CD4-positive, alpha-beta memory T cell (primary cell): ENCODE data around the gene CHCHD5. TPM values are rescaled to one million over a fixed set of nuclear protein-coding genes. Genes with fewer than 3 reads are reported as not detected.
A peak's percentile ranks its signal among the peaks of the same experiment; 100 is the strongest.

Source experiments
- CTCF ChIA-PET: fragments of 350-600 bp; sonication (Branson Sonifier 250); formaldehyde crosslinking; loops from one replicate; lab custom pipeline; 2021; ENCODE audit warnings: inconsistent platforms; ENCODE audit not compliant: partially characterized antibody; lab: Charles Lee
- POLR2A ChIA-PET: fragments of 350-600 bp; sonication (Branson Sonifier 250); formaldehyde crosslinking; loops from one replicate; lab custom pipeline; 2021; ENCODE audit not compliant: partially characterized antibody; lab: Charles Lee
- DNase-seq, 5 donors: peaks; one replicate each; pipeline versions ENCODE4 v3.0.0 to v3.0.0-alpha.2; 2020 to 2022; ENCODE audit warnings: mixed read lengths in 1 of 5
- H3K27ac ChIP-seq: one replicate; pipeline ENCODE4 v1.7.0; 2013; ENCODE audit warnings: low read depth, low read length
- H3K27me3 ChIP-seq: 2 replicates; pipeline ENCODE4 v1.7.0; 2013; ENCODE audit warnings: mild to moderate bottlenecking, low read length, moderate library complexity; ENCODE audit not compliant: insufficient read depth
- H3K36me3 ChIP-seq: 2 replicates; pipeline ENCODE4 v1.7.0; 2013; ENCODE audit warnings: mild to moderate bottlenecking, low read length, moderate library complexity; ENCODE audit not compliant: insufficient read depth
- H3K4me1 ChIP-seq: 2 replicates; pipeline ENCODE4 v1.7.0; 2013; ENCODE audit warnings: mild to moderate bottlenecking, low read length, moderate library complexity; ENCODE audit not compliant: insufficient read depth
- H3K4me3 ChIP-seq, 2 donors: one replicate each; pipeline ENCODE4 v1.7.0; 2013; ENCODE audit warnings: low read length in 2 of 2, mild to moderate bottlenecking in 1 of 2
- H3K9me3 ChIP-seq, 2 donors: one replicate each; pipeline ENCODE4 v1.7.0; 2013; ENCODE audit warnings: low read length in 2 of 2, control low read depth in 1 of 2; ENCODE audit not compliant: control insufficient read depth in 1 of 2
- H3K27ac Mint-ChIP-seq, 7 donors: one replicate each; pipeline ENCODE4 v1.8.0; 2020 to 2021; ENCODE audit warnings: mixed read lengths in 7 of 7, mild to moderate bottlenecking in 6 of 7, inconsistent platforms in 3 of 7, moderate library complexity in 3 of 7
- H3K27me3 Mint-ChIP-seq, 2 donors: one replicate each; pipeline ENCODE4 v1.8.0; 2020 to 2021; ENCODE audit warnings: mixed read lengths in 2 of 2
- H3K36me3 Mint-ChIP-seq, 2 donors: one replicate each; pipeline ENCODE4 v1.8.0; 2020 to 2021; ENCODE audit warnings: mixed read lengths in 2 of 2, inconsistent platforms in 1 of 2, mild to moderate bottlenecking in 1 of 2
- H3K4me1 Mint-ChIP-seq, 4 donors: one replicate each; pipeline ENCODE4 v1.8.0; 2020 to 2021; ENCODE audit warnings: mixed read lengths in 4 of 4, mild to moderate bottlenecking in 1 of 4
- H3K4me3 Mint-ChIP-seq, 8 donors: one replicate each; pipeline ENCODE4 v1.8.0; 2020 to 2021; ENCODE audit warnings: mixed read lengths in 8 of 8, mild to moderate bottlenecking in 7 of 8, moderate library complexity in 6 of 8, inconsistent platforms in 3 of 8
- H3K9me3 Mint-ChIP-seq, 8 donors: one replicate each; pipeline ENCODE4 v1.8.0; 2020 to 2021; ENCODE audit warnings: mixed read lengths in 8 of 8, mild to moderate bottlenecking in 5 of 8, inconsistent platforms in 3 of 8, moderate library complexity in 1 of 8
- intact Hi-C: fragments of 100-400 bp; cut with micrococcal nuclease; formaldehyde crosslinking; loops from one replicate; pipeline ENCODE4 v1.15.1; 2023
- polyA plus RNA-seq, 2 donors: library from polyadenylated mRNA; unstranded; fragments of 300-500 nt; fragmentation: Illumina TruSeq; gene quantifications; one replicate each; pipeline ENCODE4 v1.2.3, GENCODE V29; 2021
- total RNA-seq, 2 experiments: library from RNA; stranded (reverse); gene quantifications; one replicate each; pipeline ENCODE4 v1.2.3, GENCODE V29; 2021

The CHCHD5 gene
- total and polyA plus RNA-seq, 4 experiments from 2014 or later = 23.3 to 71.1 (median 32.5) TPM

DNA sequence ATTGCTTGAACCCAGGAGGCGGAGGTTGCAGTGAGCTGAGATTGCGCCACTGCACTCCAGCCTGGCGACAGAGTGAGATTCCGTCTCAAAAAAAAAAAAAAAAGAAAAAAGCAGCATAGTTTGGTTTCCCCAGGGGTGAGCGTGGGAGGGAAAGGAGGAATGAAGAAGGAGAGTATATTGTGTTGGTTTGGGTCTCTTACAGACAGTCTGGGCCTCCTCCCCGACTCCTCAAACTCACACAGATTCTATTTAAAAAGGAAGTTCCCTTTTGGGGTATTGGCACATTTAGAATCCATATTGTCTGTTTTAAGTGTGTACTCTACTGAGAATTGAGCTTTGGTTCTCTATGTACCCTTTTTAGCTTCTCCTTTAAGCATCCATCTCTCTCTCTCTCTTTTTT is 34.0 kb downstream of the CHCHD5 start:
- ChIA-PET CTCF (interaction anchor here (0.6 to 1.0 kb wide), 2 partner anchors 8 to 60 kb away, joined by 4 read pairs; no protein-coding TSS in a partner anchor), POLR2A (interaction anchor here (0.6 to 1.1 kb wide), 2 partner anchors 30 to 71 kb away, joined by 3 read pairs; no protein-coding TSS in a partner anchor)
- Histone ChIP-seq H3K4me1 (no peaks in the 10 kb centered on the region), H3K4me3 (no peak overlapping the region), H3K9me3 (no peaks in the 10 kb centered on the region), H3K27ac (no peak overlapping the region), H3K36me3 (no peaks in the 10 kb centered on the region), H3K27me3 (no peaks in the 10 kb centered on the region)
- Mint-ChIP-seq H3K4me1 (peaks cover 0 to 3% (median 0%) of the 10 kb centered on the region in 4 donors), H3K9me3 (peaks cover 0 to 1% (median 0%) of the 10 kb centered on the region in 8 donors), H3K27ac (no peak overlapping the region), H3K36me3 (peaks cover 0 to 7% of the 10 kb centered on the region in 2 donors), H3K27me3 (peaks cover 0 to 2% of the 10 kb centered on the region in 2 donors), H3K4me3 (no peak overlapping the region)
- DNase-seq = no peak
- intact Hi-C loops = no loop called here

DNA sequence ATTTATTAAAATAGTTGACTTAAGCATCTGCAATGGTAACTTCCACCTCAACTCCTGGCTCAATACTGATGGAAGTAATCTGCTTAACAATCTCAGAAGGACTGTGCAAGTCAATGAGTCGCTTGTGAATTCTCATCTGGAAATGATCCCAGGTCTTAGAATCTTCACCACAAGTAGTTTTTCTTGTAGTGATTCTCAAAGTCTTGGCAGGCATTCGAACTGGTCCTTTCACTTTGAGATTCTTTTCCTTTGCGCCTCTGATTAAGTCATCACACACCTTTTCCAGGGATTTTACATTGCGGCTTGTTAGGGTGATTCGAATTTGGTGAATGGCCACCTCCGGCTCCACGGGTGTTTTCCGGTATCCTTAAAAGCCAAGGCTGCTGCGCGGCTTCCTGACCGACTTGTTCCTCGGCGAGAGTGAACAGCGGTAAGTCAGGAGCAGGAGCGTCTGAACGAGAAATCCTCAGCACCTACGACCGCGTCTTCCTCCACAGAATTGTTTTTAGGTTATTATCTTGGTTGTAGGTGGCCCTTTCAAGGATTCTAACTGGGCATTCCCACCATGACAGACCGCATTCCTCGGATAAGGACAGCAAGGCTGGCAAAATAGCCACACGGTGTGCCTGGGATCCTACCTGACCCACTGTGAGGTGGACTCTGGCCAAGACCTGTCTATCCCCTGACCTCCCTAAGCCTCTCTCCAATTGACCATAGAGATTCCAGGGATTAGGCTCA is 37.5 kb downstream of the CHCHD5 start:
- ChIA-PET CTCF (interaction anchor here (5.8 to 11.2 kb wide), 4 partner anchors 13 to 105 kb away, joined by 36 to 319 read pairs (median 175); no protein-coding TSS in a partner anchor), POLR2A (no interaction called here)
- intact Hi-C loops = no loop called here
- no peaks in the 10 kb centered on the region for H3K9me3 ChIP-seq
- H3K4me1 ChIP-seq = peaks cover 33% of the 10 kb centered on the region
- no peak overlapping the region for H3K4me3 ChIP-seq
- H3K27me3 ChIP-seq = no peaks in the 10 kb centered on the region
- Mint-ChIP-seq H3K4me3 (no peak overlapping the region), H3K36me3 (no peaks in the 10 kb centered on the region), H3K4me1 (peaks cover 10 to 34% (median 23%) of the 10 kb centered on the region in 4 donors), H3K27ac (no peak overlapping the region), H3K27me3 (peaks cover 0 to 2% of the 10 kb centered on the region in 2 donors), H3K9me3 (no peaks in the 10 kb centered on the region)
- no peaks in the 10 kb centered on the region for H3K36me3 ChIP-seq
- H3K27ac ChIP-seq = no peak overlapping the region
- no peak for DNase-seq

DNA sequence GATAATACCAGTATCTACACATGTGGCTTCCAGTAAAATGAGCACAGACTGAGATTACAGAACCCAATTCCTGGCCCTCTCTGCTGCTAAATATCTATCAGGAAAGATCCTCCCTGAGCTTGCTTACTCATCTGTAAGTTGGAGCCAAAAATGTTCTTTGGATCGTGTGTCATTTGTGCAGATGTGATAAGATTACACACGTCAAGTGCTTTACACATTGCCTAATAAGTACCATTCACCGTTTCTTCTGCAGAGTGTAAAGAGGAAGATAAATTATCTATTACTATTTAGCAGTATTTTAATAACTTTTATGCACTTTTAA is 38.1 kb downstream of the CHCHD5 start:
- DNase-seq = no peak
- Histone ChIP-seq H3K27ac (no peak overlapping the region), H3K9me3 (no peaks in the 10 kb centered on the region), H3K27me3 (no peaks in the 10 kb centered on the region), H3K36me3 (no peaks in the 10 kb centered on the region), H3K4me3 (no peak overlapping the region), H3K4me1 (peaks cover 38% of the 10 kb centered on the region)
- Mint-ChIP-seq H3K27me3 (peaks cover 0 to 2% of the 10 kb centered on the region in 2 donors), H3K4me3 (no peak overlapping the region), H3K36me3 (no peaks in the 10 kb centered on the region), H3K27ac (no peak overlapping the region), H3K9me3 (no peaks in the 10 kb centered on the region), H3K4me1 (peaks cover 14 to 39% (median 27%) of the 10 kb centered on the region in 4 donors)
- ChIA-PET CTCF (interaction anchor here (0.7 to 11.2 kb wide), 6 partner anchors 13 to 731 kb away, joined by 3 to 319 read pairs (median 91); no protein-coding TSS in a partner anchor), POLR2A (interaction anchor here (15.6 kb wide), 1 partner anchor 22 kb away, joined by 521 read pairs; the partner anchor contains the start of gene SLC20A1)
- intact Hi-C loops = no loop called here

DNA sequence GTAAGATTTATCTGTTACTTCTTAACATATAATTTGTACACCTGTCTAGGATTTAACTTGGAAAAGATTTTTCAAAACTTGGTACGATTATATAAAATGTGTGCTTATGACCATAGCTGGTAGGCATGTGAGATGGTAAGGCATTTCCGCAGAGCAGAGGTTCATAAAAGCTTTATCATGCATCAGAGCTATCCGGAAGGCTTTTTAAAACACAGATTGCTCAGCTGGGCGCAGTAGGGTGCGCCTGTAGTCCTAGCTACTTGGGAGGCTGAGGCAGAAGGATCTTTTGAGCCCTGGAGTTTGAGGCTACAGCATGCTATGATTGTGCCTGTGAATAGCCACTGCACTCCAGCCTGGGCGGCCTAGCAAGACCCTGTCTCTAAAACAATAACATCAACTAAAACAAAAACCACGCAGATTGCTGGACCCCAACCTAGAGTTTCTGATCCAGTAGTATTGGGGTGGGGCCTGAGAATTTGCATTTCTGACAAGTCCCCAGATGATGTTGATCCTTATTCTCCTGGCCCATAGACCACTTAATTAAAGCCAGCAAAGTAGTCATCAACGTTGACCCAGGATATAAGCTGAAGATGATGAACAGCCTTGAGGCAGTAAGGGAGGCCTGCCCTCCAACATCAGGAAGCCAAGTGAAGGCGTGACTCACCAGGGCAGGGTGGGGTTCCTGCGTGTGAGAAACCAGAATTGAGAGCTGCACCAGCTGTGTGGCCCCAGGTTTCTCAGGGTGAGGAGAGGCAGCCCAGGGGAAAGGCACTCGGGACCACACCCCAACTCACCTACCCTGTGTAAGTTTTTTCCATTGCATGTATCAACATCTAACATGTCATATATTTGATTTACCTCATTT is 39.7 kb downstream of the CHCHD5 start:
- ChIA-PET POLR2A (interaction anchor here (0.7 to 15.6 kb wide), 13 partner anchors 12 to 144 kb away, joined by 3 to 521 read pairs (median 4); partner anchors contain the start of genes CHCHD5 and SLC20A1), CTCF (interaction anchor here (1.0 to 14.0 kb wide), 17 partner anchors 11 to 129 kb away, joined by 3 to 319 read pairs (median 5); partner anchors contain the start of gene SLC20A1)
- DNase-seq = peak; percentile 53 to 88 (median 59)
- Mint-ChIP-seq H3K9me3 (no peaks in the 10 kb centered on the region), H3K27me3 (no peaks in the 10 kb centered on the region), H3K27ac (peak overlapping the region; percentile 44 to 87 (median 82)), H3K36me3 (no peaks in the 10 kb centered on the region), H3K4me1 (peaks cover 19 to 56% (median 37%) of the 10 kb centered on the region in 4 donors), H3K4me3 (peak overlapping the region in 7 of 8 donors; percentile 5 to 76 (median 50))
- Histone ChIP-seq H3K27ac (no peak overlapping the region), H3K4me3 (peak overlapping the region in 1 of 2 donors; percentile 28), H3K27me3 (no peaks in the 10 kb centered on the region), H3K4me1 (peaks cover 50% of the 10 kb centered on the region), H3K9me3 (no peaks in the 10 kb centered on the region), H3K36me3 (no peaks in the 10 kb centered on the region)
- intact Hi-C loops = no loop called here

DNA sequence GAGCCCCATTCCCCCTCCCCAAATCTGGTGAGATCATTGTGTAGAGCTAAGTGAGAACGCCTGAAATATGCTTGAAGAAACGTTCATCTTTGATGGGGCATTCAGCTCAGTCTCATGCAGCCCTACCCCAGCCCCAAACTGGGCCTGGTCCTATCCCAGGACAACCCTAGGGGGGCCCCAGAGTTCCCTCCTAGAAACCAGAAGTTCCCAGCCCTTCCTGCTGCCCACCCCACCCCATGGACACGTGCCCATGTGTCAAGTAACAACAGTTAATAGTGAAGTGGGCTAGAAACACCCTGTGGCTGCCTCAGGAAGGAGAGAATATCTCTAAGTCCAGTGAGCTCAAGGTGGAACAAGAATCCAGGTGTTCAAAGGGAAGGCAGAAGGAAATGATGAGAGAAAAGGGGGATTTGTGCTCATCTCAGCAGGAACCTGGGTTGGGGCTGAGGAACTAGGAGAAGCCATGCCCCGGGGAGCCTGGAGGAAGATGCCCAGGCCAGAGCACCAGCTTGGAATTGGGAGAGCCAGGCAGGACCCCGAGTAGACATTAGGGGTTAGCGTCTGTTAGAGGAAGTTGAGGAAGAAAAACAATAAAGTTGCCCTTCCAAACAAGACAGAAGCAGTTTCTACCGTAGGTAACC is 41.2 kb downstream of the CHCHD5 start:
- peaks cover 29 to 70% (median 50%) of the 10 kb centered on the region in 4 donors for H3K4me1 Mint-ChIP-seq
- intact Hi-C loops = loop anchor here (1.0 kb wide), 4 partner anchors 20 to 101 kb away; partner anchors contain the start of gene SLC20A1
- no peak for DNase-seq
- no peaks in the 10 kb centered on the region for H3K9me3 Mint-ChIP-seq
- ChIA-PET CTCF (interaction anchor here (0.8 to 14.0 kb wide), 25 partner anchors 8 to 260 kb away, joined by 3 to 319 read pairs (median 5); partner anchors contain the start of genes CHCHD5 and SLC20A1), POLR2A (interaction anchor here (1.0 to 15.6 kb wide), 11 partner anchors 10 to 102 kb away, joined by 3 to 521 read pairs (median 4); partner anchors contain the start of genes CHCHD5 and SLC20A1)
- H3K27me3 Mint-ChIP-seq = no peaks in the 10 kb centered on the region
- no peak overlapping the region for H3K4me3 ChIP-seq
- H3K27ac Mint-ChIP-seq = peak overlapping the region in 5 of 7 donors; percentile 18 to 95 (median 43)
- H3K36me3 ChIP-seq = no peaks in the 10 kb centered on the region
- H3K4me3 Mint-ChIP-seq = peak overlapping the region in 2 of 8 donors; percentile 17 to 83
- H3K4me1 ChIP-seq = peaks cover 65% of the 10 kb centered on the region
- H3K27me3 ChIP-seq = no peaks in the 10 kb centered on the region
- H3K27ac ChIP-seq = no peak overlapping the region
- peaks cover 0 to under 1% of the 10 kb centered on the region in 2 donors for H3K36me3 Mint-ChIP-seq
- no peaks in the 10 kb centered on the region for H3K9me3 ChIP-seq

DNA sequence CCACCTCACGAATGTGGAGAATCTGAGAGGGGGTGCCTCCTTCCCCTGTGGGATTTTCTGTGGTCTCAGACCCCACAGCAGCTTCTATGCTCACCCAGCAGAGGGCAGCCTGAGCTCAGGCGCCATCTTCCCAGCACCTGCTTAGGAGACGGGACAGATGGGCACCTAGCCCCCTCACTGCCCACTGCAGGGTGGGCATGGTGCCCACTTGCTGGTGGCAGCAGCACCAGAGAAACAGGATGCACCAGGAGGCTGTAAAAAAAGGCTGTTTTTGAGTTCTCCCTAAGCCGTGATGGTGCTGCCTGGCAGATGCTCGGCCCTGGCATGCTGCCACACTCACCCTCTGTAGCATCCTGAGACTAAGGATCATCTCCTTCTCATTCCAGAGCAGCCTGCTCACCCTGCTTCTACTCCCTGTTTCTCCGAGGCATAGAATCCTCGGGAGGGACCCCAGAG is 42.2 kb downstream of the CHCHD5 start:
- Mint-ChIP-seq H3K9me3 (no peaks in the 10 kb centered on the region), H3K4me1 (peaks cover 36 to 80% (median 60%) of the 10 kb centered on the region in 4 donors), H3K27me3 (peaks cover 0 to 3% of the 10 kb centered on the region in 2 donors), H3K36me3 (peaks cover 0 to 6% of the 10 kb centered on the region in 2 donors), H3K4me3 (peak overlapping the region; percentile 69 to 83 (median 78)), H3K27ac (peak overlapping the region; percentile 57 to 95 (median 85))
- Histone ChIP-seq H3K4me1 (peaks cover 75% of the 10 kb centered on the region), H3K36me3 (no peaks in the 10 kb centered on the region), H3K27ac (peak overlapping the region; percentile 15), H3K4me3 (peak overlapping the region in 1 of 2 donors; percentile 46), H3K9me3 (no peaks in the 10 kb centered on the region), H3K27me3 (no peaks in the 10 kb centered on the region)
- intact Hi-C loops = loop anchor here (1.0 kb wide), 5 partner anchors 19 to 100 kb away; partner anchors contain the start of genes CHCHD5 and SLC20A1
- ChIA-PET POLR2A (interaction anchor here (1.0 to 15.6 kb wide), 13 partner anchors 9 to 352 kb away, joined by 3 to 521 read pairs (median 3); partner anchors contain the start of genes CHCHD5 and SLC20A1), CTCF (interaction anchor here (0.9 to 14.0 kb wide), 25 partner anchors 9 to 259 kb away, joined by 3 to 319 read pairs (median 6); partner anchors contain the start of gene SLC20A1)
- peak; percentile 57 to 75 (median 63) for DNase-seq
